GM21723 (cell line): ENCODE measurements around the gene RPL34.
A peak's percentile ranks its signal among the peaks of the same experiment; 100 is the strongest.

ENCODE experiments used
- ATAC-seq: cut with Tn5 transposase; IDR thresholded peaks from one replicate; pipeline ENCODE4 v1.9.1; 2021; ENCODE audit warnings: mild to moderate bottlenecking, moderate library complexity; ENCODE audit not compliant: unreplicated experiment

RPL34 gene

DNA sequence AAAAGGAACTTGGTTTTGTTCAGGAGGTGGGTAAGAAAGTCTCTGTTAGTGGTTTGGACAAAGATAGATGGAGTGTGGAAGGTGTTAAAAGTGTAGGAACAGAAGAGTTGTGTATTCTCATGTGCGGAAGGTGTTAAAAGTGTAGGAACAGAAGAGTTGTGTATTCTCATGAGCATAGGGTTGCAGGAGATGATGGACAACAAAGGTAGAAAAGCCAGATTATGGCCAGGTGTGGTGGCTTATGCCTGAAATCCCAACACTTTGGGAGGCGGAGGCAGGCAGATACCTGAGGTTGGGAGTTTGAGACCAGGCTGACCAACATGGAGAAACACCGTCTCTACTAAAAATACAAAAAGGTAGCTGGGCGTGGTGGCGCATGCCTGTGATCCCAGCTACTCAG is 2.5 kb downstream of the RPL34 start:
- ATAC-seq = no peak

DNA sequence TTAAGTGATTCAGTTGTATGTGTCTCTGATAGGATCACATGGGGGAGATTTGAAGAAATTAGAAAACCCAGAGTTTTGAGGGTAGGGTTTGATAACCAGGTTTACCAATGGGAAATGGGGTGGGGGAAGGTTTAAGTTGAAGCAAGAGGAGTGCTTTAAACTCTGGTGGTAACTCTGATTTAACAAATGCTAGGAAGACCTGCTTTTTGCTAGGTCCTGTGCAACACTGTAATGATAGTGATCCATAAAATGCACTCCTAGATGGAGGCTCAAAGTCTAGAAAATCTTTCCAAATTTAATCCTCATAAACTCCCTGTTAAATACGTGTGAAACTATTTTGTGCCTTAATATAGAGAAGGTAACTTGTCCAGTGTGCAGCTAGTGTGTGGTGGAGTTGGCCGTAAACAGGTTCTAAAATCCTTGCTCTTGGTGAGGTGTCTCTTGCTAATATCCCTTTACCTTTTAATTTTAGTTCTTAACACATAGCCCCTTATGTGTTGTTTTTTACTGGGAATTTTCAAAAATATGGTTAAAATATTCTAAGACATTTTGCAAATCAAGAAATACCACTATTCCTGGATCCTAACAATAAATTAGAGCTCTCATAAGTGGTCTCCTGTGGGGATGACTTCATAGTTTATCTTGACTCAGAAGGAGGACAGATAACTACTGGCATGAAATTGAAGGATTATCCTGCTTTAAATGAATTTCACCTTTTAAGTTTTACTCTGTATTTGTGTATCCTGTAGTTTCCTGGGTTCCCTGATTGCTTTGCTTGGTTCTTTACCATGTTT is 4.1 kb downstream of the RPL34 start:
- no peak for ATAC-seq

DNA sequence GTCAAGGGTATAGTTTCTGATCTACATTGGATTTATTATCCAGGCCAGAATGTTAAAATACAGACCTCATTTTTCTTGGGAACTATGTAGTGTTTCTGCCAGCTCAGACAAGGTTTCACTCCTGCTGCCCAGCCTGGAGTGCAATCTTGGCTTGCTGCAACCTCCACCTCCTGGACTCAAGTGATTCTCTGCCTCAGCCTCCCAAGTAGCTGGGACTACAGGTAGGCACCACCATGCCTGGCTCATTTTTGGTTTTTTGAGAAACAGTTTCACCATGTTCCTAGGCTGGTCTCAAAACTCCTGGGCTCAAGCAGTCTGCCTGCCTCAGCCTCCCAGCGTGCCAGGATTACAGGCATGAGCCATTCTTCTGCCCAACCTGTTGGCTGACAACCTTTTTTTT is 5.7 kb downstream of the RPL34 start:
- no peak for ATAC-seq

DNA sequence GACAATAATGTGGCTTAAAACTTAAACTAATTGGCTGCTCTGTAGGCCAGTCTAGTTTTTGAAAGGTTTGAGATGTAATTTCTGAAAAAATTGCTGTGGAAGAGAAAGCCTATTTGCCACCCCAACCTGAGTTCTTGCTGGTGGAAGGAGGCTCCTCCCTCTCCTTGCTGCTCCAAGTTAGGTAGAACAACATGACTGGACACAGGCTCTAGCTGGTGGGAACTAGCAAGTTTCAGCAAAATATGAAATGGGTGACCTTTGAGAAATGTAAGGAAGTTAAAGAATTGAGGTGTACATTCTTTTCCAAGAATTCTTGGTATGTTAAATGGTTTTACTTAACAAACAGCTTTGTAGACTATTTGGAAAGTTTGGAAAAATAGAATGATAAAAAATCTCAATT is 8.0 kb downstream of the RPL34 start:
- no peak for ATAC-seq

DNA sequence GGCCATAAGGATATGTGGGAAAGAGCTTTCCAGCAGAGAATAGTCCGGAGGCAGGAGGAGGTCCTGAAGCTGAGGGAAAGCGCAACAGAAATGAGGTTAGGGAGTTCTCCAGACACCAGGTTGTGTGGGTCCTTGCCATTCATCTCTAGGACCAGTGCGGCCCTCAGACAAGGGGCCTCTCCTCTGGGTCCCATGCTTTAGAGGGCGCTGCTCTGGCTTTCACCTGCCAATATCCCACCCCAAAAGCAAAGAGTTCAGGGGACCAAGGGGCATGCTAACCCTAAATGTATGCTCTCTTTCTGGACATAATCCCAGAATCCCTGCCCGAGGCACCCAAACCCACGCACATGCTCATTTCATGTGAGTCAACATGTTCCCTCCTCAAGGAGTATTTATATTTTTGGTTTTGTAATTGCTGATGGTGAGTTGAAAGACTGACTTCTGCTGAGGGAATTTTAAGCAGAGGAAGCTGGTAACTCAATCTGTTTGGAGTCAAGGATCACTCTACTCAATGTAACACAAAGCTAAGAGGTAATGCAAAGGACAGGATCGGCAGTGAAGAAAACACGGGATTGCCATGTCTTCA is 14.8 kb downstream of the RPL34 start:
- ATAC-seq = no peak

DNA sequence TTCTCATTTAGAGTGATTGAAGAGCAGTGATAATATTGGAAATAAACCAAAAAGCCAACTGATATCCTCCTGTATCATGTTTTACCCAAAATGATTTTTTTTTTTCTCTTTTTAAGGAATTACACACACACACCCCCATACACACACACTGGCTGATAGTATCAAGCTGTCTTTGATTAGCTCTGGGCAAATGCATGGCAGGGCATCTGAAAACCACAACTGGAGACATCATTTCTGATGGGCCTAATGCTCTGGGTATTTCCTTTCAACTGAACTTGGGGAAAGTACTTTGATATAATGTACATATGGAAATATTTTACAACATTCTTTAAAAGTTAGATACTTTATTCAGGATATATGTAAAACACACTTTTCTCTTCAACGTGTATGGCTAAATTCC is 15.9 kb downstream of the RPL34 start:
- no peak for ATAC-seq

DNA sequence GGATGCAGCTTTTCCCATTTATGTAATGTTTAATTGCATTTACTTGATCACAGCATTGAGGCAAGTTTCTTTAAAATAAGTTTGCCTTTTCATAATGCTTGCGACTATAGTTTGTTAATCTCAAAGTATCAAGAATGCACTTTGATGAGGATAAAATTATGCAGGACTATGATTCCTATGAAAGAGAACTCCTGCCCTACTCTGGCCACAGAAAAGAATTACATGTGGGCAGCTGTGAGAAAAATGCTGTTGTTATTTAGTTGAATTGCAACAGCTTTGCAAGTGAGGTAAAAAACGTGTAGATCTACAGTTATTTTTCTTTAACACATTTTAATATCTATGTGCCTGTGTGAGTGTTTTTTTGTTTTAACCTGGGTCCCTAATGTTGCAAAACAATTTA is 17.5 kb downstream of the RPL34 start:
- no peak for ATAC-seq

DNA sequence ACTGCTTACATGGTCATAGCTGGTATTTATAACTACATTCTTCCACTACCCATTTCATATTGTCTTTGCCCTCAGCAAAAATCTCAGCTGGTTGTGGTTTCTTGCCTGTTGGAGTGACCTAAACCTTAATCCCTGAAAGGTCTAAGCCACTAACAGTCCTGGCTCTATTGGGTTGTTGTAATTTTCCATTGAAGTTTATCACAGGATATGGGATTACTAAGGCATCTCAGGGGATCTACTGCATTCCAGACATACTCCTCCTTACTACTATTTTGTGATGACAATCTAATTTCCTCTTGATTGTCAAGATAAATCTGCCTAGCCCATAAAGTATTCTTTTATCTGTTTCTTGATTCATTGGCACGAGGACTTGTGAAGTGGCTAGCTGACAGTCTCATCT is 23.9 kb downstream of the RPL34 start:
- ATAC-seq = no peak

DNA sequence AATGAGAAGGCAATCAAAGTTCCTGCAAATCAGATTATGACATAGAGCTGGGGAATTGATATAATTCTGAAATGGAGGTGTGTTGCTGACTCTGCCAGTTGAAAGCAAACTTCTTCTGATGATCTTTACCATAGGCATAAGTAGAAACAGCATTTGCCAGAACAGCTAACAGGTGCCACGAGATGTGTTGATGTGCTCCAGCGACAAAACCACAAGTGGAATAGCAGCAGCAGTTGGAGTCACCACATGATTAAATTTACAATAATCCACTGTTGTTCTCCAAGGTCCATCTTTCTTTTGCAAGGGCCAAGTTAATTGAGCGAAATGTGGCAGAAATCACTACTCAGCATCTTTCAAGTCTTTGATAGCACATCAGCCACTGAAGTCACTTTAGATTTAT is 26.3 kb downstream of the RPL34 start:
- ATAC-seq = no peak

DNA sequence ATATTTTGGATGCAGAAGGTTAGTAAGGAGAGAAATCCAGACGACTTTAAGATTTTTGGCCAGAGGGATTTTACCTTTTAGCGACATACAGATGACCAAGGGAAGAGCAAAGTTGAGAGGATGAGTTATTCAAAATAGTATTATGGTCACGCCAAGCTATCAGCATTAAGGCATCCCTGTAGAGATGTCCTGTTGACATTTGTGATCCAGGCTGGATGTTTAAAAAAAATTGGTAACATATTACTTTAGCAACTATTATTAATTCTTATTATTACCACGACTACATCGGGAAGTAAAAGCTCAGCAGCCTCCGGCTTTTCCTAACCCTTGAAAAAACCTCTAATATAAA is 29.5 kb downstream of the RPL34 start:
- peak; percentile 25 for ATAC-seq

DNA sequence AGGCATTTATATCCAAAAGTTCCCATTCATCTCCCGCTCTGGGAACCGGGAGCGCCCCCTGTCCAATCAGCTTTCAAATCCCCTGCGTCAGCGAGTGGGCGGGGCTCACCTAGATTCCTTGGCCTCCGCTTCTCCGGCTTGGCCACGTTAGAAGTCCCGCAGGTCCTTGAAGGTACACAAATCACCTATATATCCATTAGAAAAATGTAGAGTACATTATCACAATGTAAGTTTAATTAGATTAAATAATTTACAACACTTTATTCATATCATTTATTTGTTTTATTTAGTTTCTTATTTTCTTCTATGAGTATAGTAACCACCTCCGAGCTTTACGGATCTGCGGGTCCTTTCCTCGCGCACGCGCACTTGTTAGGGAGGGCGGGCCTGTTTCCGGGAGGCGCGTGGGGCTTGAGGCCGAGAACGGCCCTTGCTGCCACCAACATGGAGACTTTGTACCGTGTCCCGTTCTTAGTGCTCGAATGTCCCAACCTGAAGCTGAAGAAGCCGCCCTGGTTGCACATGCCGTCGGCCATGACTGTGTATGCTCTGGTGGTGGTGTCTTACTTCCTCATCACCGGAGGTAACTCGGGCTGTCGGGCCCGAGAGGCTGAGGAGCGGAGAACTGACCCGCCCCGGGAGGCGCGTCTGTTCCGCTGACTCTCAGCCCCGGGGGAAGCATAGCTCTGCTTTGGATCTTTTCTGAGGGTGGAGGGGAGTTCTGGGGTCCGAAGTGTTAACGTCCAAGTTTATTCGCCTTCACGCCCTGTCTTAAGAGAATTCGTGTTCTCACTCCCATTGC is 30.0 kb downstream of the RPL34 start, which contains the start of gene OSTC:
Gene OSTC (plus strand): TSS at position 388 of the 802 bp plus-strand sequence. CDS start 57 bp downstream, at position 445.
- peak; percentile 94 for ATAC-seq

DNA sequence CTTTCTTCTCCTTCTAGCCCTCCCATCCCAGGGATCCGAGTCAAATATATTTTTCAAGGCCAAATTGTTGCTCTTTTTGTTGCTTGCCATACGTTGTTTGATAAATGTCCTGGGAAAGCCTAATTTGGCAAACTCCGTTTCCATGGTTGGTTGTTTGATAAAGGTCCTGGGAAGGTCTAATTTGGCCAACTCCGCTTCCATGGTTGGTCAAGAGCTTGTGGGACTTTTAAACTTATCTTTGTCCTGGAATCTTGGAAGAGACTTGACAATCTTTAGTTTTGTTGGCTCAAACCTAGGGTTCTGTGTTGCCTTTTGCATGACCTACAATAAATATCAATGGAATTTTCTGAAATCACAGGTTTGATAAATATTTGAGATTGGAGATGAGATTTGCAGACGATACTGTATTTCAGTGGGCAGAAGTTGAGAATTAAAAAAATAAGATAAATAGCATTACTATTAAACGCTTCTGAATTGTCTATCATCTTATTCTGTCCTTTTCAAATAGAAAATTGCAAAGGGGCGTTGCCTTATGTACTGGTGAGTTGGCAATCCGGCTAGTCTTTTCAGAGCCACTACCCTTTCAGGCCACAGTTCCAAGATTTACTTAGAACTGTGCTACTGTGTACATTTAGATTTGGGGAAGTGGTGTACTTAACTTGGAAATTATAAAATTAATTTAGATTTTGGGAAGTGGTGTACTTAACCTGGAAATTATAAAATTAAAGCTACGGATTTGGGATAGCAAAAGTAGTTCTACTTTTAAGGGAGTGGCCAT is 30.8 kb downstream of the RPL34 start:
- ATAC-seq = peak; percentile 26

DNA sequence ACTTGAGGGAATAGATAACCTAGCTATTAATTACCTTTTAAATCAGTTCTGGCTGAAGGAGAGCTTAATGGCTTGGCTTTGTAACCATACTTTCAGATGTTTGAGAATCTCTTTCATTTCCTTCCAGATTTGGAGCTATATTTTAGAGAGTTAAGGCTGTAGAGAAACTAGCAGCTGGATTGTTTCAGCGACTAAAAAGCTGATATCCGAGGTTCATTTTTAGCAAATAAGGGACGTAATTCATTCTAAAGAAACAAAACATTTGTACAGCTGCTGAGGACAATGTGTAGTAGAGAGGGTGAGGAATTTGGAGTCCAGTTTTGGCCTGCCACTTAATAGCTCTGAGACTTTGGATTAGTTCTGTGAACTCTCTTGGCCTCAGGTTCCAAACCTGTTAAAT is 42.3 kb downstream of the RPL34 start:
- ATAC-seq = no peak

DNA sequence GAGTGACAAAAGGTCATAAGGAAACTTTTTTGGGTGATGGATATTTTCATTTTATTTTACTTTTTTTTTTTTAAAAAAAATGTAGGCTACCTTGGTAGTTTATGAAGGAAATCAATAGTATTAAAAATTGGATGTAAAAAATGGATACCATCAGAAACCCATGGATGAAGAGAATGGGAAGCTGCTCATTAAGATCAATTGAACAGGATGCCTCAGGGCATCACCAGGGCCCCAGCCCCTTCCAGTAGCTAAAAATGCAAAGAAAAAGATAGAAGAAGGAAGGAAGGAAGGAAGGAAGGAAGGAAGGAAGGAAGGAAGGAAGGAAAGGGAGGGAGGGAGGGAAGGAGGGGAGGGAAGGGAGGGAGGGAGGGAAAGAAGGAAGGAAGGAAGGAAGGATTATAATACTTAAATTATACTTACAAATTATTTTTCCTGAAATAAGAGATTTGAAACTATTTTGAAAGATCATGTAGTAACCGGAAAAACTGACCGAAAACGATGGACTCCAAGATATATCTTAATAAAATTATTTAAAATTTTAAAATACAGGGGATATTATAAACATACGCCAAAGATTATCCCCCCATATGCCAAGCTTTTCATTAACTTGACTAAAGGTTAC is 54.1 kb downstream of the RPL34 start:
- no peak for ATAC-seq
